ENCODE data around the gene POLH. TPM values are rescaled to one million over a fixed set of nuclear protein-coding genes. Genes with fewer than 3 reads are reported as not detected.
A peak's percentile ranks its signal among the peaks of the same experiment; 100 is the strongest.

Gene POLH
- total and polyA plus RNA-seq, 9 of the 15 experiments (the other 6 are each of a cell fraction or from before 2014, with no cell fraction given) = 5.8 to 31.6 (median 20.6) TPM

- TF ChIP-seq POLR2G (IDR thresholded peaks at IDR 0.05; ENCODE audit: low read depth, low read length) (no peak), ZNF644 (tag; IDR thresholded peaks at IDR 0.05; ENCODE audit: low read depth) (no peak), FOXJ3 (CRISPR knock-in tag; IDR thresholded peaks at IDR 0.05) (no peak), SRSF7 (optimal IDR thresholded peaks at IDR 0.05; ENCODE audit: low read depth, low read length) (no peak), ZNF507 (tag; conservative IDR thresholded peaks at IDR 0.05) (no peak), ZNF583 (CRISPR knock-in tag; IDR thresholded peaks at IDR 0.05) (0 out of 2 replicates have a peak, but pooled peaks have one; percentile 18), KDM1A (IDR thresholded peaks at IDR 0.05) (peak; percentile 77 to 80), RNF2 (IDR thresholded peaks at IDR 0.05) (peak; percentile 57; the same call in 1 of the 2 replicates), CTCF (IDR thresholded peaks at IDR 0.05 in 2 of 3, conservative IDR thresholded peaks at IDR 0.05 in 1 of 3; ENCODE audit: insufficient read depth in 2 of 3, low read depth in 1 of 3, low read length in 3 of 3) (no peak), ELF4 (CRISPR knock-in tag; IDR thresholded peaks at IDR 0.05) (peak; percentile 87), NR1H2 (CRISPR knock-in tag; IDR thresholded peaks at IDR 0.05) (no peak), NR2C1 (IDR thresholded peaks at IDR 0.05) (no peak), NR2C1 (tag; IDR thresholded peaks at IDR 0.05) (peak; percentile 32; the same call in 1 of the 2 replicates), USF1 (CRISPR knock-in tag; IDR thresholded peaks at IDR 0.05) (no peak; the same call in 1 of the 2 replicates), TCF7 (IDR thresholded peaks at IDR 0.05; ENCODE audit: borderline replicate concordance) (no peak), ZNF609 (CRISPR knock-in tag; IDR thresholded peaks at IDR 0.05; ENCODE audit: borderline replicate concordance) (no peak), NR0B1 (IDR thresholded peaks at IDR 0.05; ENCODE audit: partially characterized antibody) (no peak), ETV5 (CRISPR knock-in tag; IDR thresholded peaks at IDR 0.05; ENCODE audit: low read depth) (peak; percentile 86), ZKSCAN3 (CRISPR knock-in tag; IDR thresholded peaks at IDR 0.05) (no peak), BDP1 (IDR thresholded peaks at IDR 0.05; ENCODE audit: insufficient read depth, insufficient read length) (no peak)
Observed at GRCh38 chr6:43639984-43640800, 64.2 kb downstream of the POLH start (continued).
